SH-SY5Y (cell line): ENCODE measurements around the gene GPX5.

Experiments used
- GATA2 ChIP-seq: IDR thresholded peaks from 2 replicates; pipeline ENCODE4 v1.6.1; 2011; ENCODE audit warnings: mild to moderate bottlenecking, low read depth, low read length
- GATA3 ChIP-seq: IDR thresholded peaks from 2 replicates; pipeline ENCODE4 v1.6.1; 2011; ENCODE audit warnings: low read depth, mild to moderate bottlenecking, low read length, moderate library complexity

- no peak for TF ChIP-seq GATA3
- no peak for TF ChIP-seq GATA2
Measured at GRCh38 chr6:28565823-28566526, 40.3 kb downstream of the GPX5 start.
